Loucy (cell line): Measurements from ENCODE around the gene CHRNA1.

Experiments
- EZH2phosphoT487 ChIP-seq: fragments of 200-600 bp; IDR thresholded peaks from 2 replicates; pipeline ENCODE4 v1.6.1; 2018; ENCODE audit warnings: antibody characterized with exemption, mild to moderate bottlenecking, moderate library complexity, borderline replicate concordance
- TF ChIP-seq, protein P1 (sequence below): fragments of 200-600 bp; sonication (generic); conservative IDR thresholded peaks from 2 replicates; pipeline ENCODE4 v1.5.1; 2014; ENCODE audit warnings: mild to moderate bottlenecking, antibody characterized with exemption, low read length

DNA sequence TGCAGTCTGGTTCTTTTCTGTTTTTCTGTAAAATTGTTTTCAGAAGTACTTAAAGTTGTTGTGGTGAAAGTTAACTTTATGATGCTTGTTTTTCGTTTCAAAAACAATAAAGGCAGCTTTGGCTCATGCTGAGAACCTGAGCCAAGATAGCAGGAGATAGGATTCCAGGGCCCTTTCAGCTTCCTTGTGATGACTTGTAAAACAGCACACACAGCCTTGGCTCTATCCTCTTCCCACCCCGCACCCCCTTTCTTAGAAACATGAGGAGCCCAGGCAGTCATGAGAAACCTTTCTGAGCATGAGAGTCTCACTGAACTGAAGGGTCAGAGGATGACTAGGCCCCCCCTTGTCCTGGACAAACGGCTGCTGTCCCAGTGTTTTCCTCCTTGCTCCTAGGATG, 12.4 kb upstream of the CHRNA1 start:
- TF ChIP-seq, protein P1, sequence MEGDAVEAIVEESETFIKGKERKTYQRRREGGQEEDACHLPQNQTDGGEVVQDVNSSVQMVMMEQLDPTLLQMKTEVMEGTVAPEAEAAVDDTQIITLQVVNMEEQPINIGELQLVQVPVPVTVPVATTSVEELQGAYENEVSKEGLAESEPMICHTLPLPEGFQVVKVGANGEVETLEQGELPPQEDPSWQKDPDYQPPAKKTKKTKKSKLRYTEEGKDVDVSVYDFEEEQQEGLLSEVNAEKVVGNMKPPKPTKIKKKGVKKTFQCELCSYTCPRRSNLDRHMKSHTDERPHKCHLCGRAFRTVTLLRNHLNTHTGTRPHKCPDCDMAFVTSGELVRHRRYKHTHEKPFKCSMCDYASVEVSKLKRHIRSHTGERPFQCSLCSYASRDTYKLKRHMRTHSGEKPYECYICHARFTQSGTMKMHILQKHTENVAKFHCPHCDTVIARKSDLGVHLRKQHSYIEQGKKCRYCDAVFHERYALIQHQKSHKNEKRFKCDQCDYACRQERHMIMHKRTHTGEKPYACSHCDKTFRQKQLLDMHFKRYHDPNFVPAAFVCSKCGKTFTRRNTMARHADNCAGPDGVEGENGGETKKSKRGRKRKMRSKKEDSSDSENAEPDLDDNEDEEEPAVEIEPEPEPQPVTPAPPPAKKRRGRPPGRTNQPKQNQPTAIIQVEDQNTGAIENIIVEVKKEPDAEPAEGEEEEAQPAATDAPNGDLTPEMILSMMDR = no peak
- no peak for TF ChIP-seq EZH2phosphoT487
